ENCODE measurements around the gene ZFP1.
"Not testable (repeated sequence)": the region's sequence is repeated elsewhere in the genome, so short reads cannot be mapped to it uniquely, and the experiment has no call there.

Gene ZFP1

GRCh38 chr16:75160386-75160785 is 12.1 kb downstream of the ZFP1 start:
- no peak for DNase-seq

GRCh38 chr16:75169899-75170405 is 21.6 kb downstream of the ZFP1 start:
- no peak for DNase-seq

GRCh38 chr16:75172578-75172977 is 24.3 kb downstream of the ZFP1 start:
- no peak for DNase-seq

GRCh38 chr16:75175074-75175473 is 26.8 kb downstream of the ZFP1 start:
- no peak for DNase-seq

- no peak for DNase-seq
These were observed 28.6 kb downstream of the ZFP1 start for GRCh38 chr16:75176926-75177325.

- no peak for DNase-seq
These were observed 30.9 kb downstream of the ZFP1 start for GRCh38 chr16:75179208-75179607.

- DNase-seq: no peak
These were observed 33.3 kb downstream of the ZFP1 start for GRCh38 chr16:75181630-75182029.

- DNase-seq: no peak
These were observed 40.6 kb downstream of the ZFP1 start for GRCh38 chr16:75188832-75189477.

- DNase-seq: no peak
These were observed 41.4 kb downstream of the ZFP1 start for GRCh38 chr16:75189638-75190245.

- DNase-seq: no peak
These were observed 44.4 kb downstream of the ZFP1 start for GRCh38 chr16:75192606-75193264.

GRCh38 chr16:75193265-75193650 is 44.9 kb downstream of the ZFP1 start:
- no peak for DNase-seq

- no peak for DNase-seq
These were observed 45.6 kb downstream of the ZFP1 start for GRCh38 chr16:75193730-75194444.

GRCh38 chr16:75195811-75196790 is 47.8 kb downstream of the ZFP1 start:
- DNase-seq: no peak

- no peak for DNase-seq
These were observed 48.5 kb downstream of the ZFP1 start for GRCh38 chr16:75196836-75197235.

- DNase-seq: no peak
These were observed 49.3 kb downstream of the ZFP1 start for GRCh38 chr16:75197522-75198134.

- DNase-seq: no peak
These were observed 49.8 kb downstream of the ZFP1 start for GRCh38 chr16:75198135-75198600.

- DNase-seq: no peak
These were observed 53.8 kb downstream of the ZFP1 start for GRCh38 chr16:75202069-75202590.

GRCh38 chr16:75203096-75203495 is 54.8 kb downstream of the ZFP1 start:
- no peak for DNase-seq

GRCh38 chr16:75203667-75204409 is 55.5 kb downstream of the ZFP1 start:
- no peak for DNase-seq

GRCh38 chr16:75204410-75204758 is 56.1 kb downstream of the ZFP1 start:
- no peak for DNase-seq

GRCh38 chr16:75204905-75205304 is 56.6 kb downstream of the ZFP1 start:
- not testable (repeated sequence) for DNase-seq
